CD4-positive, CD25-positive, alpha-beta regulatory T cell (primary cell): ENCODE data around the gene PPP1R13L. TPM values are rescaled to one million over a fixed set of nuclear protein-coding genes. Genes with fewer than 3 reads are reported as not detected.

Experiments
- ATAC-seq, 2 donors: fragments of 150-1000 bp; cut with Tn5 transposase; one replicate each; pipeline ENCODE4 v1.10.0; 2021; ENCODE audit warnings: low read depth in 2 of 2, moderate number of reproducible peaks in 2 of 2, moderate library complexity in 1 of 2
- DNase-seq, 3 donors: peaks; one replicate each; pipeline versions ENCODE4 v3.0.0 to v3.0.0-alpha.2; 2012 to 2022; ENCODE audit warnings: mixed read lengths in 1 of 3
- H3K27ac ChIP-seq: one replicate; pipeline ENCODE4 v1.7.0; 2013; ENCODE audit warnings: mild to moderate bottlenecking, low read length; ENCODE audit not compliant: insufficient read depth, poor library complexity, severe bottlenecking
- H3K27me3 ChIP-seq: one replicate; pipeline ENCODE4 v1.7.0; 2013; ENCODE audit warnings: low read length; ENCODE audit not compliant: control insufficient read depth, insufficient read depth
- H3K36me3 ChIP-seq: one replicate; pipeline ENCODE4 v1.7.0; 2013; ENCODE audit warnings: mild to moderate bottlenecking, low read length, moderate library complexity; ENCODE audit not compliant: control insufficient read depth, insufficient read depth
- H3K4me1 ChIP-seq: 2 replicates; pipeline ENCODE4 v1.7.0; 2013; ENCODE audit warnings: mild to moderate bottlenecking, low read length; ENCODE audit not compliant: insufficient read depth, control insufficient read depth, poor library complexity, severe bottlenecking
- H3K4me3 ChIP-seq: one replicate; pipeline ENCODE4 v1.7.0; 2013; ENCODE audit warnings: low read depth, mild to moderate bottlenecking, low read length, moderate library complexity
- H3K9me3 ChIP-seq, 2 experiments: 1 replicate in 1 of 2; 2 replicates in 1 of 2; pipeline ENCODE4 v1.7.0; 2013; ENCODE audit warnings: low read length in 2 of 2, mild to moderate bottlenecking in 1 of 2, moderate library complexity in 1 of 2; ENCODE audit not compliant: control insufficient read depth in 2 of 2
- H3K27ac Mint-ChIP-seq, 3 donors: one replicate each; pipeline ENCODE4 v1.8.0; 2020 to 2022; ENCODE audit warnings: mild to moderate bottlenecking in 3 of 3, mixed read lengths in 3 of 3, moderate library complexity in 2 of 3
- H3K27me3 Mint-ChIP-seq: one replicate; pipeline ENCODE4 v1.8.0; 2022; ENCODE audit warnings: mild to moderate bottlenecking, mixed read lengths
- H3K36me3 Mint-ChIP-seq: one replicate; pipeline ENCODE4 v1.8.0; 2020; ENCODE audit warnings: mixed read lengths
- H3K4me1 Mint-ChIP-seq, 4 donors: one replicate each; pipeline ENCODE4 v1.8.0; 2020 to 2022; ENCODE audit warnings: mixed read lengths in 4 of 4, mild to moderate bottlenecking in 1 of 4
- H3K4me3 Mint-ChIP-seq, 4 donors: one replicate each; pipeline ENCODE4 v1.8.0; 2020 to 2022; ENCODE audit warnings: mild to moderate bottlenecking in 4 of 4, mixed read lengths in 4 of 4, moderate library complexity in 3 of 4
- H3K9me3 Mint-ChIP-seq, 7 donors: one replicate each; pipeline ENCODE4 v1.8.0; 2020 to 2022; ENCODE audit warnings: mixed read lengths in 7 of 7, mild to moderate bottlenecking in 3 of 7, moderate library complexity in 2 of 7
- polyA plus RNA-seq, 4 donors: library from polyadenylated mRNA; unstranded; fragments of 300-500 nt; fragmentation: Illumina TruSeq; gene quantifications; one replicate each; pipeline ENCODE4 v1.2.3, GENCODE V29; 2021
- total RNA-seq: library from RNA; stranded (reverse); gene quantifications from one replicate; pipeline ENCODE4 v1.2.3, GENCODE V29; 2022

PPP1R13L gene
- total and polyA plus RNA-seq, 5 donors from 2014 or later, result 0.17 to 7.4 (median 0.93) TPM

DNA sequence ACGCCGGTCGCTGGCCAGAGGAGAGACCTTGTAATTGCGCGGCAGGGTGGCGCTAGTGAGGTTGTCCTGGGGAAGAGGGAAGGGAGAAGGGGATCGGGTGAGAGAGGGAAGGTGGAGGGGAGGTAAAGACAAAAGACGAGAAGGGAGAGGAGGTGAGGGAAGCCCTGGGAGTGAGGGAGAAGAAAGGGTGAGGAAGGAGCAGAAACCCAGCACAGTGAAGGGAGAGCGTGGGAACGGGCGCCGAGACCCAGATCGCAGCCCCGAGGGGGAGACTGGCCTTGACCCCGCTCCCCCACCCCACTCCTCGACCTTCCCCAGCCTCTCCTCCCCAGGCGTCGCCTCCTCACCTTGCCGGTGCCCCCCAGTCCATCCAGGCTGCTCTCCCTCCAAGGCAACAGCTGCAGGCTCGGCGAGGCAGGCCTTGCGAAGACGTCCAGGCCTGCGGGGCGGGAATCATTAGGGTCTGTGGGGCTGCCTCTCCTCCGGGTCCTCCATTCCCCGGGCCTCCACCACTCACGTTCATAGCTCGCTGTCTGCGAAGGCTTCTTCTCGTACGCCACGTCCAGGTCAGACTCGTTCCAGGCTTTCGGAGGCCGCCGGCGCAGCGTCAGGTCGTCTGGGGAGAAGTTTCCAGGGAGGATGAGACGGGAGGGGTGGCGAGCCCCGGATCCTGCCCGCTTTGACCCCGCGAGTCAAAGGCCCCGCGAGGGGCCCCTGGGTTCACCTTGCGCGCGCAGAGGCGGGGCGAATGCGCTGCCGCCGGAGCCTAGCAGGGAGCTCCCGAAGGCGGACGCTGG, 8.8 kb downstream of the PPP1R13L start:
- H3K4me3 ChIP-seq, result no peak overlapping the region
- H3K9me3 ChIP-seq, result no peaks in the 10 kb centered on the region
- H3K4me3 Mint-ChIP-seq, result no peak overlapping the region
- ATAC-seq (no peak), DNase-seq (no peak)
- H3K27ac Mint-ChIP-seq, result no peak overlapping the region
- H3K27me3 Mint-ChIP-seq, result peaks cover 32% of the 10 kb centered on the region
- no peak overlapping the region for H3K27ac ChIP-seq
- peaks cover 12% of the 10 kb centered on the region for H3K4me1 ChIP-seq
- no peaks in the 10 kb centered on the region for H3K36me3 Mint-ChIP-seq
- no peaks in the 10 kb centered on the region for H3K36me3 ChIP-seq
- H3K4me1 Mint-ChIP-seq, result peaks cover 0 to 15% (median 3%) of the 10 kb centered on the region in 4 donors
- H3K9me3 Mint-ChIP-seq, result no peaks in the 10 kb centered on the region
- H3K27me3 ChIP-seq, result no peaks in the 10 kb centered on the region

DNA sequence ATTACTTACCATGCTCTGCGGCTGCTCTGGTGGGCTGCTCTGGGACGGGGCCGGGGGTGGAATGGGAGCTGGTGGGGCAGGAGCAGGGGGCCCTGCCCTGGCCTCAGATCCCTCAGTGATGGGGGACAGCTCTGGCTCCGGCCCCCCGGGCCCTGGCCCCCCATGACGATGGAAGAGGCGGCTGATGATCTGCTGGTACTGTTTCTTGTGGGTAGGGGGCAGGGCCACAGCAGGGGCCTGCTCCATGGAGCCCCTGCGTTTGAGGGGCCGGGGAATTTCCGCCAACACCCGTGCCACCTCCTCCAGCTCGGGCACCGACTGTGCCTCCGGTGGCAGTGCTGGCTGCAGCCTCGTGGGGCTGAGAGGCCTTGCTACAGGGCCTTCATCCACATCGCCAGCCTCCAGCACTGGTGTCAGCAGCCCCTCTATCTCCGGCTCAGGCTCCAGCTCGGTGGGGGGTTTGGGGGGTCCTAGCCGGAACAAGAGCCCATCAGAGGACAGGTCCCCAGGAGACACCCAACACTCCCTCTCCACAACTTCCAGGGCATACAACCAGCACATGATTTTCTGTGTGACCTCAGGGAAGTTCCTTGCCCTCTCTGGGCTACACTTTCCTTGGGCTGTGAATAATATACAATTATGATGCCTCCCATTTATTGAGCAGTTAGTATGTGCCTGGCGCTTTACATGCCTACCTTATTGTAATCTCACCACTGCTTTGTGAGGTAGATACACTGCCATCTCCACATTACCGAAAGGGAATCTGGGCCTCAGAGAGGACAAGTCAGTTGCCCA, 12.8 kb downstream of the PPP1R13L start:
- Mint-ChIP-seq H3K27ac (peak overlapping the region in 1 of 3 donors; percentile 0), H3K27me3 (peaks cover 10% of the 10 kb centered on the region), H3K4me3 (no peak overlapping the region), H3K9me3 (no peaks in the 10 kb centered on the region), H3K36me3 (no peaks in the 10 kb centered on the region), H3K4me1 (peaks cover 0 to 5% (median under 1%) of the 10 kb centered on the region in 4 donors)
- no peak for DNase-seq
- Histone ChIP-seq H3K27ac (no peak overlapping the region), H3K4me1 (peaks cover 2% of the 10 kb centered on the region), H3K9me3 (no peaks in the 10 kb centered on the region), H3K4me3 (no peak overlapping the region), H3K27me3 (no peaks in the 10 kb centered on the region), H3K36me3 (no peaks in the 10 kb centered on the region)
- no peak for ATAC-seq

DNA sequence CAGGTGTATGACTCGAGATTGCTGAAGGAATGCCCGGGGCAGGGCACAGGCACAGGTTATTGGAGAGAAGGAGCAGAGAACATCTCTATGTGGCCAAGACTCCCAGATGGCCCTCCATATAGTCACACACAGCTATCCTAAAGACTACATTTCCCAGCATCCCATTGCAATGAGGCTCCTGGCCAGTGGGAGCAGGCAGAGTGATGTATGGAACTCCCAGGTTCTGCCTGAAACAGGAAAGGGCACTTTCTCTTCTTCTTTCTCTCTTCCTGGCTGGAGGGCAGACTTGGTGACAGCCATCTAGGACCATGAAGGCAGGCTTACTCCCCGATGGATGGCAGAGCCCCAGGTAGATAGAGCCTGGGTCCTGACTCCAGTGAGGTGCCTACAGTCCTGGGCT, 13.5 kb downstream of the PPP1R13L start:
- Histone ChIP-seq H3K27ac (no peak overlapping the region), H3K9me3 (no peaks in the 10 kb centered on the region), H3K27me3 (peaks cover under 1% of the 10 kb centered on the region), H3K4me1 (no peaks in the 10 kb centered on the region), H3K36me3 (no peaks in the 10 kb centered on the region), H3K4me3 (no peak overlapping the region)
- ATAC-seq (no peak), DNase-seq (no peak)
- Mint-ChIP-seq H3K4me1 (peaks cover 0 to 2% (median under 1%) of the 10 kb centered on the region in 4 donors), H3K27ac (no peak overlapping the region), H3K4me3 (no peak overlapping the region), H3K9me3 (no peaks in the 10 kb centered on the region), H3K27me3 (peaks cover 14% of the 10 kb centered on the region), H3K36me3 (no peaks in the 10 kb centered on the region)

DNA sequence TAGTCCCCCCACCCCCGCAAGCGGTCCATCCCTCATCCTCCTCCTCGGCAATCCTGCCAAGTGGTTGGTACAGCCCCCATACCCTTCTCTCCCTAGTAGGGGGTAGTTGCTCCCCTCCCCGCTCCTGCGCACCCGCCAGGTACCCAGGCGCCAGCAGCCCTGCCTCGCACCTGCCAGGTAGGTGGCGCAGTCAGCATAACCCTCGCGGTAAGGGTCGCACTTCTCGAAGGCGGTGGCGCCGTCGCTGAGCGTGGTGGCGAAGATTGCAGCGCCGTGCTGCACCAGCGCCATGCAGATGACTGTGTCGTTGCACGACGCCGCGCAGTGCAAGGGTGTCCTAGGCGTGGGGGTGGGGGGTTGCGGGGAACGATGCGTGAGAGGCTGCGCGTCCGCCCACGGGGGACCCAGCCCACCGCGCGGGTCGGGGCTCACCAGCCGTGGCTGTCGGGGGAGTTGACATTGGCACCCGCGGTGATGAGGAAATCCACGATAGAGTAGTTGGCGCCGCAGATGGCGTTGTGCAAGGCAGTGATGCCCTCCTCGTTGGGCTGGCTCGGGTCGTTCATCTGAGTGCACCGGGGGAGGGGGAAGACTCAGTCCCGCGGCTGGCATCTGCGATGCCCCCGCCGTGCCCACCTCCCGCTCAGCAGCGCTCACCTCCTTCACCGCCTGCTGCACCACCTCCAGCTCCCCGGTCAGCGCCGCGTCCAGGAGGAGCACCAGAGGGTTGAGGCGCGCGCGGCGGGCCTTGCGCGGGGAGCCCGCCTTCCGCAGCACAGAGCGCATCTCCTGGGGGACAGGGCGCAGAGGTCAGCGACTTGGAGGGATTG, 19.3 kb downstream of the PPP1R13L start:
- H3K9me3 Mint-ChIP-seq, result no peaks in the 10 kb centered on the region
- H3K27ac Mint-ChIP-seq, result no peak overlapping the region
- H3K27me3 ChIP-seq, result peaks cover 7% of the 10 kb centered on the region
- H3K4me3 ChIP-seq, result no peak overlapping the region
- H3K4me3 Mint-ChIP-seq, result no peak overlapping the region
- H3K9me3 ChIP-seq, result no peaks in the 10 kb centered on the region
- ATAC-seq, result no peak
- H3K4me1 ChIP-seq, result peaks cover 3% of the 10 kb centered on the region
- no peak overlapping the region for H3K27ac ChIP-seq
- no peak for DNase-seq
- H3K36me3 Mint-ChIP-seq, result no peaks in the 10 kb centered on the region
- peaks cover 0 to 2% (median 0%) of the 10 kb centered on the region in 4 donors for H3K4me1 Mint-ChIP-seq
- no peaks in the 10 kb centered on the region for H3K36me3 ChIP-seq
- peaks cover 29% of the 10 kb centered on the region for H3K27me3 Mint-ChIP-seq

DNA sequence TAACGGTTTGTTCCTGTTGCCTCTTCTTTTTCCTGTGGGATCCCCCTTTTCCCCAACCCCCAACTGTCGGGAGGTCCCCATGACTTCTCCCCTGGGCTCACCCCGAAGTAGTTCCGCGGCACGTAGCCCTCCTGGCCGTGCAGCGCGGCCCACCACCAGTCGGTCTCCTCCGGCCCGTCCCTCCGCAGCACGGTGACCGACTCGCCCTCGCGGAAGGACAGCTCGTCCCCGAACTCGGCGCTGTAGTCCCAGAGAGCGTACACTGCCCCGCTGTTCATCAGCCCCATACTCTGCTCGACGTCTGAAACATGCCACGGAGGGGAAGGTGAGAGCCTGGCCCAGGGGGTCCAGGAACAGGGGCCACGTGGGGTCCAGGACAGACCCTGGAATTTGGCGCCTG, 22.4 kb downstream of the PPP1R13L start:
- Histone ChIP-seq H3K4me1 (peaks cover 3% of the 10 kb centered on the region), H3K27me3 (peaks cover 7% of the 10 kb centered on the region), H3K36me3 (no peaks in the 10 kb centered on the region), H3K9me3 (no peaks in the 10 kb centered on the region), H3K4me3 (no peak overlapping the region), H3K27ac (no peak overlapping the region)
- Mint-ChIP-seq H3K27me3 (peaks cover 24% of the 10 kb centered on the region), H3K9me3 (no peaks in the 10 kb centered on the region), H3K27ac (no peak overlapping the region), H3K4me3 (no peak overlapping the region), H3K4me1 (no peaks in the 10 kb centered on the region), H3K36me3 (no peaks in the 10 kb centered on the region)
- DNase-seq (no peak), ATAC-seq (no peak)

DNA sequence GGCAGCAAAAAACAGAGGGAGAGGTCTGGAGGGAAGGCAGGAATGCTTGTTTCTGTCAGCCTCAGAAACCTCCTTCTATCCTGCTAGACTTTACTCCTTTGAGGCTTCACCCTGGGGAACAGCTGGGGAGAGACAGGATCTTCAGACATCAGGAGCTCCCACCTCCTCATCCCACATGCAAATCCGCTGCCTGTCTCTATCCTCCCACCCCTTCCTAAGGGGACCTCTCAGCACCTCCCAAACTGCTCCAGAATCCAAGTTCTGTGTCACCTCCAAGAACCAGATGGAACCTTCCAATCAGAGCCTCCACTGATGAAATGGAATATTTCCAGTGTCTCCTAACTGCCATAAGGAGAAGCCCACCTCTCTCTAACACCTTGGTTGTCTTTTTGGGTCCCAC, 24.8 kb downstream of the PPP1R13L start:
- no peak for DNase-seq
- Mint-ChIP-seq H3K27me3 (peaks cover 7% of the 10 kb centered on the region), H3K27ac (peak overlapping the region in 1 of 3 donors; percentile 45)

DNA sequence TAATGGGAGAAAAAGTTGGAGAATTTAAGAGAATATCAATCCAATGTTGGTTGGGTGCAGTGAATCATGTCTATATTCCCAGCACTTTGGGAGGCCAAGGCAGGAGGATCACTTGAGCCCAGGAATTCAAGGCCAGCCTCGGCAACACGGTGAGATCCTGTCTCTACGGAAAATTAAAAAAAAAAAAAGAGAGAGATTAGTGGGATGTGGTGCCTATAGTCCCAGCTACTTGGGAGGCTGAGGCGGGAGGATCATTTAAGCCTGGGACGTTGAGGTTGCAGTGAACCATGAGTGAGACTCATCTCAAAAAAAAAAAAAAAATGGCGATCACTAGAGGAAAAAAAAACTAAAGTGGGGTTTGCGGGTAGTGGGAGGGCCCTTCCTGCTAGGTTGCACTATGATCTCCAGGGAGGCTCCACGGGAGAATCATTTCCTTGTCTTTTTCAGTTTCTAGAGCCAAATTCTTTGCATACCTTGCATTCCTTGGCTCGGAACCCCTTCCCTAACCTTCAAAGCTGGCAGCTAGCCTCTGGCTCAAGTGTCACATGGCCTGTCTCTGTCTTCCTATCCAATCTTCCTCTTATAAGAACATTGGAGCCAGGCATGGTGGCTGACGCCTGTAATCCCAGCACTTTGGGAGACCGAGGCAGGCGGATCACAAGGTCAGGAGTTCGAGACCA, 28.7 kb downstream of the PPP1R13L start:
- H3K27ac Mint-ChIP-seq, result no peak overlapping the region
- Histone ChIP-seq H3K9me3 (no peaks in the 10 kb centered on the region), H3K4me1 (no peaks in the 10 kb centered on the region), H3K4me3 (no peak overlapping the region), H3K36me3 (no peaks in the 10 kb centered on the region), H3K27ac (no peak overlapping the region), H3K27me3 (no peaks in the 10 kb centered on the region)
- H3K4me1 Mint-ChIP-seq, result no peaks in the 10 kb centered on the region
- H3K4me3 Mint-ChIP-seq, result peak overlapping the region in 1 of 4 donors; percentile 83
- DNase-seq (no peak), ATAC-seq (no peak)
- H3K9me3 Mint-ChIP-seq, result no peaks in the 10 kb centered on the region
- no peaks in the 10 kb centered on the region for H3K36me3 Mint-ChIP-seq
- H3K27me3 Mint-ChIP-seq, result no peaks in the 10 kb centered on the region

More for the DNA sequence above, 24.8 kb downstream of the PPP1R13L start:
- no peaks in the 10 kb centered on the region for H3K4me1 ChIP-seq
- ATAC-seq, result no peak
- no peaks in the 10 kb centered on the region for H3K4me1 Mint-ChIP-seq
- peaks cover 3% of the 10 kb centered on the region for H3K27me3 ChIP-seq
- no peaks in the 10 kb centered on the region for H3K9me3 ChIP-seq
- no peaks in the 10 kb centered on the region for H3K36me3 Mint-ChIP-seq
- H3K36me3 ChIP-seq, result no peaks in the 10 kb centered on the region
- H3K27ac ChIP-seq, result no peak overlapping the region
- H3K9me3 Mint-ChIP-seq, result no peaks in the 10 kb centered on the region
- no peak overlapping the region for H3K4me3 ChIP-seq
- H3K4me3 Mint-ChIP-seq, result no peak overlapping the region
